Measurements from ENCODE around the gene ENTREP3.

The ENTREP3 gene

DNA sequence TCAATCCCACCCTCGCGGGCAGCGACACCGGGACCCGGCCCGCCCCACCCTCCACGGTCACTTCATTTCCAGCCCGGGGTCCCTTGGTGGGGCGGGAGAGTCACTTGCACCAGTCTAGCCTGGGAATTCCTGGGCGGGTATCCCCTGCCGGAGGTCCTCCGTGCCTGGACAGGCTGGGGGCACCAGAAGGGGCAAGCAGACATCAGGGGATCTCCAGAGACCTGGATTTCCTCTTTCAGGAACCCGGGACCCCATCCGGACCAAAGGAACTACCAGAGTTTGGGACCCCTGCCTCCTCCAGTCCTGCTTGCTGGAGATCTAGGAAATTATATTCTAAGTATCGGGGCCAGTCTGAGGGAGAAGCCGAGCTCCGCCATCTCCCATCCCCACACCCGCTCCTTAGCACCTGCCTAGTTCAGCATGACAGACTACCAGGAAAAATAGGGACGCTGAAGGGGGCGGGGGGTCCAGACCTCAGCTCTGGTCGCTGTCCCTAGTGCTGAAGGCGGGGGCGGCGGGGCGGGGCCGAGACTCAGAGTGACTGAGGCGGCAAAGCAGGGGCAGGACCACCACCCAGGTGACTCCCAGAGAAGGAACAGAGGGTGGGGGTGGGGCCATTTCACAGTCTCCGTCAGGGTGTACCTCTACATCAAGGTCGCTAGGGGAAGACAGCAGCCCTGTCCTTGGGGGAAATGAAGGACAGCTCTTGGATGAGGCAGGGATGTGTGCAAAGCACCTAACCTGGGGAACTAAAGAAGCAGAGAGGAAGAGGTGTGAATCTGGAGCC lies 22.8 kb upstream of the ENTREP3 start:
- peak; percentile 55 for DNase-seq

DNA sequence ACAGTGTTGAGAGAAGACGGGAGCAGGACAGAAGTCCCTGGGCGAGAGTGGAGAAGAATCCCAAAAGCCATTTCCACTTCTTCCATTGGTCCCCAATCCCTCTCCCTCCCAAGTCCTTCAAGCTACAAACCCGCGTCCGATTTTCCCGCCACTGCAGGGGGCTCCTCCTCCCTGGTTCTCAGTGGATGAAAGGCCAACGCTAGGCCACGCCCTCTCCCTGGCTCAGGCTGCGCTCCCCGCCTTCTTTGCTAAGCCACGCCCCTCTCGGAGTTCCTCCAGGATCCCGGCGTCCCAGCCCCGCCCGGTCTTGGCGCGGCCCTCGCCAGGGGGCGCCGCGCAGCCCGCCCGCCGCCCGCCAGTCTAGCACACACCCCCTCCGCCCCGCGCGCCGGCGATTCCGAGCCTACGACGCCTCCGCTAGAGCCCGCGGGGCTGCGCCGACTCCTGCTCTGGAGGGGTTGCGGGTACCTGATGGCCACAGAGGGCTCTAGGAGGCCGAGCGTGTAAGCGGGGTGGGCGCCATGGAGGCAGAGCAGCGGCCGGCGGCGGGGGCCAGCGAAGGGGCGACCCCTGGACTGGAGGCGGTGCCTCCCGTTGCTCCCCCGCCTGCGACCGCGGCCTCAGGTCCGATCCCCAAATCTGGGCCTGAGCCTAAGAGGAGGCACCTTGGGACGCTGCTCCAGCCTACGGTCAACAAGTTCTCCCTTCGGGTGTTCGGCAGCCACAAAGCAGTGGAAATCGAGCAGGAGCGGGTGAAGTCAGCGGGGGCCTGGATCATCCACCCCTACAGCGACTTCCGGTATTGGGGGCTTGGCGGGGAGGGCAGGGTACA lies 22.0 kb upstream of the ENTREP3 start, which contains the start of gene HCN3:
HCN3 (plus strand) TSS at position 394 of the 832 bp plus-strand sequence; CDS start at position 522, 128 bp downstream.
- peak; percentile 99 for DNase-seq

DNA sequence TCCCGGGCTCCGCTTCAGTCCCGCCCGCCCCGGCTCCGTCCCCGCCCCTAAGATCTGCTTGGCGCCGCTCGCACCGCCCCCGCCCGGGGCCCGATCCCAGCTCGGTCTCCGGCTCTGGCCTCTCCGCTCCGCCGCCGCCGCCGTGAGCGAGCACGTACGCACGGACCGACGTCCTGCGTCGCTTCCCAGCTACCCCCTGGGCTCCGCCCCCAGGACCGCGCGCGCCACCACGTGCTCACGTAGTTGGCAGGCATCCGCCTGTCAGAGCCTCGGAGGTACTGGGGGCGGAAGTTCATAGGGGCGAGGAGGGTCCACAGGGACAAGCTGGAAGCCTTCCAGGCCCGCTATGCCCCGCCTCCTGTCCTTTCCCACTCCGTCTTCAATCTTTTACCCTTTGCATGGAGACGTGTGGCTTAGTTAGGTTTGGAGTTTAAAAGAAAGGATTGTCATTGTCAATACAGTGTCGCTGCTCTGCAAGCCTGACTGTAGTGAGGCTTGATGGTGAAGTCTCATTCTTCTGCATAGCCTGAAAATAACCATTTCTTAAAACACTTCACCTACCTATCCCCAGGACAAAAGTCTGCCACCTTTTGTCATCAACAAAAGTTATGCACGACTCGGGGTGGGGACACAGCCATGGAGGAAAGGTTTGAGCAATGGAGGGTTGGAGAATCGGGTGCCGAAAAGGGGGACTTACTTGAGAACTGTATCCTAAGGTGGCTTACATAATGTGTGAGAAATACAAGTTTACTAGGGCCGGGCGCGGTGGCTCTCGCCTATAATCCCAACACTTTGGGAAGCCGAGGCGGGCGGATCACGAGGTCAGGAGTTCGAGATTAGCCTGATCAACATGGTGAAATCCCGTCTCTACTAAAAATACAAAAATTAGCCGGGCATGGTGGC lies 18.3 kb upstream of the ENTREP3 start, which contains the start of gene CLK2:
CLK2 (minus strand) TSS at position 162 of the 903 bp plus-strand sequence. CDS start 2,527 bp downstream, outside the sequence.
- DNase-seq: peak; percentile 99

GRCh38 chr1:155272466-155273342 lies 17.4 kb upstream of the ENTREP3 start:
- peak; percentile 56 for DNase-seq

GRCh38 chr1:155269381-155269780 lies 14.1 kb upstream of the ENTREP3 start:
- DNase-seq: no peak

GRCh38 chr1:155268630-155269029 lies 13.3 kb upstream of the ENTREP3 start:
- DNase-seq: no peak

GRCh38 chr1:155267373-155267772 lies 12.1 kb upstream of the ENTREP3 start:
- no peak for DNase-seq

DNA sequence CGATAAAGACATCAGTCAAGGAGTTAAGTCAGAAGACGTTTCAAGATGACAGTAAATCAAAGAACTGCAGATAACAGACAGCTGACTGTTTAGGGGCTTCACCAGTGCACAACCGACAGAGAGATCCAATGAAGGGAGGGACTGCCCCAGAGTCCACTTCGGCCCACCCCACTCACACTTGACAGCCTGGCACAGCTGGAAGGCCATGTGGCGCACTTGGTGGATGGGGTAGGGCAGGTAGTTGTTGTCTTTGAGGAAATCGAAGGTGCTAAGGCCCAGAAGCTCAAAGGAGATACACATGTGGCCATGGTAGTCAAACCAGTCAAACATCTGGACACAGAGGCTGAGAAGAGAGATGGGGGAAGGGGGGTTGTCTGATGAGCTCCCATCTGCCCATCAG lies 11.3 kb upstream of the ENTREP3 start:
- no peak for DNase-seq

DNA sequence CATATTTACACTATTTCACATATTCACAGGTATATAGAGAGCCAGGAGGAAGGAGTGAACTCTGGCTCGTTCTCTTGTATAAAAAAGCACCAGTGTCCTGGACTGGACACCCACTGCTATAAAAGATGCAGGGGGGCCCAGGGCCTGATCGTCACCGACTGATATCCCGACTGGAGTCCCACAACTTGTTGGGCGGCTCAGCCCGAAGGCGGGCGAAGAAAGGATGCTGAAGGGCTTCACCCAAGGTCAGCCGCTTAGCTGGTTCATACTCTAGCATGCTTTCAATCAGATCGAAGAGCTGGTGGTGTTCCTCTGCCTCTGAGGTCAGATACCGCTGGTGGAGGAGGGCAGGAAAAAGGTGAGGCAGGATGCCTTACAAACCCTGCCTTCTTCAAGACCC lies 7.8 kb upstream of the ENTREP3 start:
- no peak for DNase-seq

DNA sequence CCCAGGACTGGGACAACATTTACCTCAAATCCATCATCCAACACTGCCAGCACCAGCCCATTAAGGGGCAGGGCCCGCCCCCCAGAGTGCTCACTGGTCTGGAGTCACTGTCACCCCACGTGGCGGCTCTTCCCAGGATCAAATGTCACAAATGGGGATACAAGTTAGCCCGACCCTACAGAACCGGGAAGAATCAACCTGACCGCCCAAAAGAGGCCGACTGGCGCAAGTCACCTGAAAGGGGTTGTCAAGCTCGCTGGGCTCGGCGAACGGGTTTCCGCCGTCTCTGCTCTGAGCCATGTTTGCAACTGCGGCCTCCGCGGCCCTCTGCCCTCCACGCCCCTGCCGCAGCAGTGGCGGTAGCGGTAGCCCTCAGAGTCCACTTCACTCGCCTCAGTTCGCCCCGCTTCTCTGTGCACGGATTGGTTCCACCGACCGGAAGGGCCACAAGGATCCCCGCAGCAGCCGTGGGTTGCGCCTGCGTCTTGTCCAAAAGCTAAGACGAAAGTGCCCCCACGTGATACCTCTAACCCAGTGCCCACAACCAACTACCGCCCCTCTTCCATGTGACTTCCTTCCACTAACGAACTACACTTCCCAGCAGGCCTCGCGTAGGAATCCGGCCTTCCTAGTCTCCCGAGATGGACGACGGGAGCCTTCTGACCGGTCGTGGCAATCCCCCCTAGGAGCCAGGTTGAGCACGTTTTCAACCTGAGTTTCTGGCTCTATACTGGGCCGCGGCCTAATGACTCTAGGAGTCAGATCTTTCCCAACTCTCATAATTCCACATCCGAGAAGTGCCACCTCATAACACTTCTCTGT lies 6.8 kb upstream of the ENTREP3 start, which contains the start of gene SCAMP3:
SCAMP3 (minus strand) TSS at position 509 of the 822 bp plus-strand sequence; CDS start at position 300, 209 bp downstream.
- peak; percentile 99 for DNase-seq

DNA sequence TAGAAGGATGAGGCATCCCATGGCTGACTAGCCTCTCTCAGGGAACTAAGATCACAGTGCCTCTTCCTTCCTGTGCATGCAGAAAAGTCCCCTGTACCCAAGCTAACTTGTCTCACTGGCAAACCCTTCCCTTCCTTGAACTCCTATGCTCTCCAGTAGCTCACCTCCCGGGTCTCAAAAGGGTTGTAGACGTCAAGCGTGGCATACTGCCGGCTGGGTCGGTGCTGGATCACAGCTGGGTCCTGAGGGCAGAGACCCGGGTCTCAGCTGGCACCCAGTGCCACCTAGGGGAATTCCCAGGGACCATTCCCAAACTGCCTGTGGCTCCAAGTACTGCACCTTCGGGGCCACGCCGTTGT lies 6.2 kb upstream of the ENTREP3 start:
- DNase-seq: no peak

GRCh38 chr1:155260276-155260675 lies 5.0 kb upstream of the ENTREP3 start:
- DNase-seq: no peak

GRCh38 chr1:155256058-155256852 lies 972 bp upstream of the ENTREP3 start:
- no peak for DNase-seq

DNA sequence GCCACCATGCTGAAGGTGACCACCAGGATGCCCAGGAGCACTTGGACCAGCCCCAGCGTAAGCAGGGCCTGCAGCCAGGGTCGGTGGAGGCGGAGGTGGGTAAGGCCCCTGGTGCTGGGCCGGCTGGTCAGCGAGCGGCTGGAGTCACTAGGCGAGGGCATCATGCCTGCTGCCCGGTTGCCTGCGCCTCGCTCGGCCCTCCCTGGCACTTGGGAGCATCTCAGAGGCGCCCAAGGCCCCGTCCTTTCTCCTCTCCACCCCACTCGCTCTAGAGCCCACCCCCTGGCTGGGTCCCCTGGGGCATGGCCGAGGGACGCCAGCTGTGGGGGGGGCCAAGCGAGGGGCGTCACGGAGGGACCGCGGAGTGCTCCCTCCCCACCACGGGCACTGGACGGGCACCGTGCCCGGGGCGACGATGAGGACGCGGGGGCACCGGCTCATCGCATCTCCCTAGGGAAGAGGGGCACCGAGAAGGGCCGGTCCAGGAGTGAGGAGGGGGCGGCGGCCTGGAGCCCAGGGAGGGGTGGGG lies 505 bp downstream of the ENTREP3 start:
- no peak for DNase-seq

GRCh38 chr1:155254228-155254713 lies 1.0 kb downstream of the ENTREP3 start:
- DNase-seq: no peak

GRCh38 chr1:155253797-155254196 lies 1.5 kb downstream of the ENTREP3 start:
- DNase-seq: no peak

- no peak for DNase-seq
Measured at GRCh38 chr1:155253208-155253607, 2.1 kb downstream of the ENTREP3 start.

- DNase-seq: no peak
Measured at GRCh38 chr1:155251566-155251965, 3.7 kb downstream of the ENTREP3 start.
